NCI-H128 (cell line): Measurements from ENCODE around the gene PLBD1.

Experiments
- DNase-seq: peaks from one replicate; lab custom pipeline; 2025; ENCODE audit not compliant: unreplicated experiment; lab: John Stamatoyannopoulos, UW

PLBD1 gene

GRCh38 chr12:14570231-14570630 is 2.5 kb upstream of the PLBD1 start:
- no peak for DNase-seq

DNA sequence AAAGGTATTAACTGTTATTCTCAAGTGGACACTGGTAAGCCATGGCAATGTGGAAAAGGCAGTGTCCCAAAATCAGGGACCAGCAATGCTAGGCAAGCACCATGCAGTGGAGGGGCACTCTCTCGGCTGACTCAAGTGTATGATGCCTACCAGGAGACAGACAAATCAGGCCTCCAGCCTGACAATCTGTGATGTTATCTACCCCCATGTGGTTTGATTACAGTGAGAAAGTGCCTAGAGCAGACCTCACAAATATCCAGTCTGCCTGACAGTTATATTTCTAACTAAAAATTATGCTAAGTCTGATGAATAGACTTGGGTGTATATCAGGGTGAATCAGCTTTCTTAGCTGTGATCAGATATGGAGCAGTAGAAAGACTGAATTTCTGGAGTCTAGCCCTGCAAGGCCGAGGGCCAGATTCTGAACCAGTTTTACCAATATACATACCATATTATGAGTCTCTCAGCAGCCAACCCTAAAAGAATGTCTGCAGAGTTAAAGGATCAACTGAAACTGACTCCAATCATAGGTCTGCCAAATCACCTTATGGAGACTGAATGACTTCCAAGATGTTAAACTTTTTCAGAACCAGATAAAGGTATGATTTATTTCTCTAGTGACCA is 3.2 kb downstream of the PLBD1 start:
- no peak for DNase-seq

- DNase-seq = no peak
These were observed 4.6 kb downstream of the PLBD1 start for GRCh38 chr12:14563046-14563445.

DNA sequence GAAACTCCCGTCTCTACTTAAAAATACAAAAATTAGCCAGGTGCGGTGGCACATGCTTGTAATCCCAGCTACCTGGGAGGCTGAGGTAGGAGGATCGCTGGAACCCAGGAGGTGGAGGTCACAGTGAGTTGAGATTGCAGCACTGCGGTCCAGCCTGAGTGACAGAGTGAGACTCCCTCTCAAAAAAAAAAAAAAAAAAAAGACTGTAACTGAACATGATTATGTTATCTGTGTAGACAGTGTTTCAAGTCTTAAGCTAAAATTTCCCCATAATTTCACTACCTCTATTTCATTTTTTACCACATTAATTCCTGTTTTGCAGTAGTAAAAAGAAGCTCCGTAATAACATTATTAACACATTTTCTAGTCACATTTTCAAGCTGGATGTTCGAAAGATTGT is 5.4 kb downstream of the PLBD1 start:
- DNase-seq = no peak

DNA sequence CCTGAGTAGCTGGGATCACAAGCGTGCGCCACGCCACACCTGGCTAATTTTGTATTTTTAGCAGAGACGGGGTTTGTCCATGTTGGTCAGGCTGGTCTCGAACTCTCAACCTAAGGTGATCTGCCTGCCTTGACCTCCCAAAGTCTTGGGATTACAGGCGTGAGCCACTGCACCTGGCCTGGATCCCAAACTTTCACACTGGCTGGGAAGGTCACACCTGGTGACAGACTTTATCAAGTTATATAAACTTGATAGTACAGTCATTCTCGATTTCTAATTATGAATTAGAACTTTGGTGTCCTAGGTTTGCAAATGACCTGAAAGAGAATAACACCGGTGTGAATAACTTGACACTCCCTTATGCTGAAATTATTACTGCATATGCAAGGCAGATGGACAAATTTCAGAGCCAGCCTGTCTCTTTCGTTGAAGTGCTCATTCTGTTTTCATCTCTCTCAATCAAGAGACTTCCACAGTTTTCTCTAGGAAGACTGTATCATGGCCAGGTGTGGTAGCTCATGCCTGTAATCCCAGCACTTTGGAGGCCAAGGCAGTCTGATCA is 5.9 kb downstream of the PLBD1 start:
- DNase-seq = no peak

- DNase-seq = no peak
These were observed 6.6 kb downstream of the PLBD1 start for GRCh38 chr12:14560904-14561574.

- DNase-seq = no peak
These were observed 9.2 kb downstream of the PLBD1 start for GRCh38 chr12:14558473-14558959.

- DNase-seq = no peak
These were observed 9.7 kb downstream of the PLBD1 start for GRCh38 chr12:14557966-14558365.

DNA sequence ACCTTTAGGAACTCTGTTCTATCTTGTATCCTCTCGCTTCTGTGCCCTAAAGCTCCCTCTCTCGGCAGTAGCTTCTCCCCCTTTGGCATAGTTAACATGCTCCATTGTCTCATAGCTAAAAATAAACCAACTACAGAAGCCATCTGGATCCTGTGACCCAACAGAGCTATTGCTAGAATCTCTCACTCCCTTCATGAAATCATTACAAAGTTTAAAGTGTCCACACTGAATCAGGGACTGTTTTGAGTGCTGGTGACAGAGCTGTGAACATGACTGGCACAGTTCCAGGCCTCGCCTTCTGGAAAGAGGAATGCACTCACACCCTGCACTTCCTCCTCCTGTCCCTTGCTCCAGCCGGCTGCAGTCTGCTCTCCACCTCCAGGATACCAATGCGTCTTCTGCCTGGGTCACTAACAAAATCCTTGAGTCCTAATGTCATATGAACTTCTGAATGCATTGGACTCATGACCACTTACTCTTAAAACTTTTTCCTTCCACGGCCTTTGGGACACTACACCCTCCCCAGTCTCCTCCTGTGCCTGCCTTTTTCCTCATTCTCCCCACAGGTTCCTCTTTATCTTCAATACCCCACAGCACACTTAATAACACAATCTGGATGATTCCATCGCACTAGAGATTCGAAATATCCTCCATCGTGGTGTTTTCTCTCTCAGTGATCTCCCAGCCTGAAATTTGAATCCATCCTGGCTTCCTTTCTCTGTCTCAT is 13.2 kb downstream of the PLBD1 start:
- DNase-seq = no peak

DNA sequence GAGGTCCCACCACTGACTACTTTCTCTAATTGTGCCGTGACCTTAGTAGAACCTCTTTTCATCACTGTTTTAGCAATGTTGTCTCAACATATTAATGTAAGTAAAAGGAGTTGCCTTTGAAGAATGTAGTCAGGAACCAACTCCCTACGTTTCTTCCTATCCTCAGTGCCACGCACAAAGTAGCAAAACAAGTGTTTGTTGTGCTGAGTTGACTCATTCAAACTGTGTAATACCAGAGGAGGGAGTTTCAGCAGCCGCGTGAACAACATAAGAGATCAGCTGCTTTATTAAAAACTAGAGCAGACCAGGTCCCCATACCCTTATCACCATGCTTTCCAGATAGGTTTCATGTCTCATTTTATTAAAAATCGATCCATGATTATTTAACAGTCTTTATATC is 19.1 kb downstream of the PLBD1 start:
- no peak for DNase-seq

- DNase-seq = no peak
These were observed 20.1 kb downstream of the PLBD1 start for GRCh38 chr12:14547571-14547970.

DNA sequence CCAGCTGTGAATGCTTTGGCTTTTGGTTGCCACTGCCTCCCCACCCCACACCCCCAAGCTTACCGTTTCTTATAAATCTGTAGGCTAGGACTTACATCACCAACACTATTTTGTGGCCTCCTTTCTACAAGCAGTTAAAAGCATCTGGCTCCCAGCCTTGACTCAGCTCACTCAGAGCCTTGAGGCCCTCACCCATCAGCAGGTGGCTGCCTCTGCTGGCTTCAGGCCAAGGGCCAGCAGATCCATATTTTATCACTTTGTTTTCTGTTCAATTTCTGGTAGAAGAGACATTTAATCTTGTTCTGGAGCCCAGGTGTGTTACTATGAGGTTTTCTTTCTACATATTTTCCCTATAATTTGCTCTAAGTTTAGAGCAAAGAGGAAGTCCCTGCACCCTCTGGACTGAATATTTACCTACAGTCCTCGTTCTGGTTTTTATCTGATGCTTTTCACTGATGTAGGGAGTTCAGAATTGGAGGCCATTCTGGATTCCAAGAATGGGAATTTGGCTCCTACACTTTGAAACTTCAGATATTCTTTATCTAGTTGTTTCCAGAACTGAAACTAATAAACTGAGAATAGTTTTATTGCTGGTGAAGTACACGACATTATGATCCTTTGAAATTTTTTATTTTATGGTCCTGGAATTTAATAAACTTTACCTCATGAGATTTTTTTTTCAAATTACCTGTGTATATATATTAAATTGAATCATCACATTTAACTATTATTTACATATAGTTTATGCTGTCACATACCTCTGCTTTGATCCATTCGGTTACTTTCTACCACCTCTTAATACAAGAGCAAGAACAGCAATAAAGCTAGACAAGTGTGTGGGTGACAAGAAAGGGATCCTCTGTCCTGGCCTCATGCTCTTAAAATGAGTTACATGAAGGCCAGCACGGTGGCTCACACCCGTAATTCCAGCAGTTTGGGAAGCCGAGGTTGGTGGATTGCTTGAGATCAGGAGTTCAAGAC is 22.2 kb downstream of the PLBD1 start:
- DNase-seq = no peak

GRCh38 chr12:14540801-14541462 is 26.8 kb downstream of the PLBD1 start:
- DNase-seq = no peak

GRCh38 chr12:14537088-14537487 is 30.6 kb downstream of the PLBD1 start:
- DNase-seq = no peak

GRCh38 chr12:14532152-14532551 is 35.5 kb downstream of the PLBD1 start:
- DNase-seq = no peak

- DNase-seq = no peak
These were observed 41.7 kb downstream of the PLBD1 start for GRCh38 chr12:14525964-14526363.

DNA sequence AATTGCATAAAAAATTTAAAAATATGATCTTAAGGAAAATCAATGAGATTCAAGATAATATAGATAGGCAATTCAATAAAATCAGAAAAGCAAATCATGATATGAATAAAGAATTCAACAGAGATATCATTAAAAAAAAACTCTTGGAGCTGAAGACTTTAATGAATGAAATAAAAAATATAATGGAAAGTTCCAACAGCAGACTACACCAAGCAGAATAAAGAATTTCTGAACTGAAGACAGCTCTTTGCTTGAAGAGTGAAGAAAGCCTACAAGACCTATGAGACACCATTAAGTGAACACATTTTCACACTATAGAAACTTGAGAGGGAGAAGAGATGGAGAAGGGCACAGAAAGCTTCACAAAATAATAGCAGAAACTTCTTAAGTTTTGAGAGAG is 45.9 kb downstream of the PLBD1 start:
- DNase-seq = no peak

- DNase-seq = no peak
These were observed 52.7 kb downstream of the PLBD1 start for GRCh38 chr12:14514946-14515345.

DNA sequence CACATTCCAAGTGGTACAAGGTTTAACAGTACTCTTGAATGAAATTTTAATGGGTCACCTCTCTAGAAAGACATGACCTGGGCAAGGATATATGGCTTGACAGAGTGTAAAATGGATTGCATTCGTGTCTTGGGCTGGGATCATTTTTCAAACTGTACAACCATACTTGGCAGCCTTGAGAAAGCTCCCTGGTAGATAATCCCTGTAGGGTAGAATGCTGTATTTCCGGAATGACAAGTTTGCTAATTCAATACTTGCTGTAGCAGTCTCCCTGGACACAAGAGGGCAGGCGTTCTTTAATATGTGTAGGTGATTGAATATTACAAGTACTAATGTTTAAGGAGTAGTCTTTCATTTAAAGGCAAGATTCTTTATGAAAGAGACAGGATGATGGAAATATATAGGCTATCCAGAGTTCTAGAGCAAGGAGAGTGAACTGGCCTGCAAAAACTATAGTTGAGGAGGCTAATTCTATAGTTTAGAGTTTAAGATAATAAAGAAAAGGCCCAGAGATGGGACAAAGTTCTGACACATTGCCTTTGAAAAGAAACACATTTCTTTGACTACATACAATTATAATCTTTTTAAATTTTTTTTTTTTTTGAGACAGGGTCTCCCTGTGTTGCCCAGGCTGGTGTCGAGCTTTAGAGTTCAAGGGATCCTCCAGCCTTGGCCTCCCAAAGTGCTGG is 53.4 kb downstream of the PLBD1 start:
- peak; percentile 12 for DNase-seq

DNA sequence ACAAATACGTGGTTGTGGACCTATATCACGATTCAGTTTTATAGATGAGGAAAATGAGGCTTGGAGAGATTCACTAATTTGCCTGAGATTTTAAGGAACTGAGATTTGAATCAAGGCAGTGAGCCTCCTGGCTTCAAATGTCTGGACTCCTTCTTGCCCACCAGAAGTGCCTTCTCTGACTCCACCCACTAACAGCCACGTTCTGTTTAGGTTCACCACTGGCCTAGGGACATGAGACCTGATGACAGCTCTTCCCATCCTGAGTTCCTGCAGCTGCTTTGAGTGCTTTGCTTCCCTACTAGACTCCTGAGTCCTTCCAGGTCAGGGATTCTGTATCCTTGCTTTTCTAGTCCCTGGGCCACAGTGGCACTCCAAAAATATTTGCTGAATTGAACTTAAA is 57.1 kb downstream of the PLBD1 start:
- DNase-seq = no peak
